Lower leg skin (tissue), 3 donors: Measurements from ENCODE around the gene TRABD2A.

ENCODE experiments used
- POLR2A ChIP-seq, 2 donors: fragments of 450-650 bp; IDR thresholded peaks; one replicate each; pipeline ENCODE4 v1.6.1; 2016 to 2017; ENCODE audit warnings: antibody characterized with exemption in 2 of 2, mild to moderate bottlenecking in 1 of 2, moderate library complexity in 1 of 2
- TF ChIP-seq, protein P1 (sequence below), 3 donors: fragments of 450-650 bp; IDR thresholded peaks; one replicate each; pipeline ENCODE4 v1.5.1; 2016; ENCODE audit warnings: antibody characterized with exemption in 3 of 3, mild to moderate bottlenecking in 3 of 3, moderate library complexity in 2 of 3

DNA sequence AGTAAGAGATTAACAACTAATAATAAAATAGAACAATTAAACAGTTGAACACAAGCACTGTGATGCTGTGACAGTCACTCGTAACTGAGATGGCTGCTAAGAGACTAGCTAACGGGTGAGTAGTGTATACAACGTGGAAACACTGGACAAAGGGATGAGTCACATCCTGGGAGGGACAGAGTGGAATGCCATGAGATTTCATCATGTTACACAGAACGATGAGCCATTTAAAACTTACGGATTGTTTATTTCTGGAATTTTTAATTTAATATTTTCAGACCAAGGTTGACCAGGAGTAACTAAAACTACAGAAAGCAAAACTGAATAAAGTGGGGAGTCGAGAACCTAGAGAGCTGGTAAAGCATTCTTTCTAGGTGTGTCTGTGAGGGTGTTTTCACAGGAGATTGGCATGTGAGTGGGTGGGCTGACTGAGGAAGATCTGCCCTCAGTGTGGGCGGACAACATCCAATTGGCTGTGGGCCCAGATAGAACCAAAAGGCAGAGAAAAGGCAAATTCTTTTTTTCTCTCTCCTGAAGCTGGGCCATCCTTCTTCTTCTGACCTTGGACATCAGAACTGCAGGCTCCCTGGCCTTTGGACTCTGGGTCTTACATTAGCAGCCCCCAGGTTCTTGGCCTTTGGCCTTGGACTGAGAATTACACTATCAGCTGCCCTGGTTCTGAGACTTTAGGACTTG, 39.1 kb upstream of the TRABD2A start:
- TF ChIP-seq, protein P1, sequence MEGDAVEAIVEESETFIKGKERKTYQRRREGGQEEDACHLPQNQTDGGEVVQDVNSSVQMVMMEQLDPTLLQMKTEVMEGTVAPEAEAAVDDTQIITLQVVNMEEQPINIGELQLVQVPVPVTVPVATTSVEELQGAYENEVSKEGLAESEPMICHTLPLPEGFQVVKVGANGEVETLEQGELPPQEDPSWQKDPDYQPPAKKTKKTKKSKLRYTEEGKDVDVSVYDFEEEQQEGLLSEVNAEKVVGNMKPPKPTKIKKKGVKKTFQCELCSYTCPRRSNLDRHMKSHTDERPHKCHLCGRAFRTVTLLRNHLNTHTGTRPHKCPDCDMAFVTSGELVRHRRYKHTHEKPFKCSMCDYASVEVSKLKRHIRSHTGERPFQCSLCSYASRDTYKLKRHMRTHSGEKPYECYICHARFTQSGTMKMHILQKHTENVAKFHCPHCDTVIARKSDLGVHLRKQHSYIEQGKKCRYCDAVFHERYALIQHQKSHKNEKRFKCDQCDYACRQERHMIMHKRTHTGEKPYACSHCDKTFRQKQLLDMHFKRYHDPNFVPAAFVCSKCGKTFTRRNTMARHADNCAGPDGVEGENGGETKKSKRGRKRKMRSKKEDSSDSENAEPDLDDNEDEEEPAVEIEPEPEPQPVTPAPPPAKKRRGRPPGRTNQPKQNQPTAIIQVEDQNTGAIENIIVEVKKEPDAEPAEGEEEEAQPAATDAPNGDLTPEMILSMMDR (IDR thresholded peaks at IDR 0.05), result no peak
- TF ChIP-seq POLR2A (IDR thresholded peaks at IDR 0.05), result no peak
